Body of pancreas (tissue), 4 donors: ENCODE measurements around the gene MOXD1.

Experiments
- CTCF ChIP-seq, 7 experiments: fragments of 450-650 bp in 4 of 7; fragments of 200-600 bp in 3 of 7; sonication (generic) in 3 of 7; IDR thresholded peaks; one replicate each; pipeline ENCODE4 v1.5.1; 2016 to 2019; ENCODE audit warnings: antibody characterized with exemption in 7 of 7
- POLR2A ChIP-seq, 3 donors: fragments of 450-650 bp; IDR thresholded peaks; one replicate each; pipeline ENCODE4 v1.6.1; 2016; ENCODE audit warnings: antibody characterized with exemption in 3 of 3, mild to moderate bottlenecking in 2 of 3

DNA sequence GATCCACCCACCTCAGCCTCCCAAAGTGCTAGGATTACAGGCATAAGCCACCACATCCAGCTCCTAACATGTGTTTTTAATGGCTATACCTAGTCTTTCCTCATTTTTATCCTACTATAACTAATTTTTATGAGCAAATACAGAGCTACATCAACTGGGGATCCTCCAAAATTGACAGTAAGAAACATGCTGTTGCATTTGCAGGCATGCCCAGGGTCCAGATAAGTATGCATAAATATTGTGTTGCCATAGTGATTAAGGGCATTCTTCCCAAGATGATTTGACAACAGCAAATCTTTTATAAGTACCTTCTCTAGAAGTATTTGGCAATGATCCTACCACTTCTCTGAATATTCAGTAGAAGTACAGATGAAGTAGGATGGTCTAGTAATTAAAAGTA, 41.9 kb upstream of the MOXD1 start:
- TF ChIP-seq CTCF (IDR thresholded peaks at IDR 0.05) (no peak), POLR2A (IDR thresholded peaks at IDR 0.05) (no peak)
